ENCODE data around the gene KCNIP1. TPM values are rescaled to one million over a fixed set of nuclear protein-coding genes. Genes with fewer than 3 reads are reported as not detected.
A peak's percentile ranks its signal among the peaks of the same experiment; 100 is the strongest.

Gene KCNIP1
- total RNA-seq, 4 donors from 2014 or later = 4.8 to 9.2 (median 7.3) TPM; not detected in 1

DNA sequence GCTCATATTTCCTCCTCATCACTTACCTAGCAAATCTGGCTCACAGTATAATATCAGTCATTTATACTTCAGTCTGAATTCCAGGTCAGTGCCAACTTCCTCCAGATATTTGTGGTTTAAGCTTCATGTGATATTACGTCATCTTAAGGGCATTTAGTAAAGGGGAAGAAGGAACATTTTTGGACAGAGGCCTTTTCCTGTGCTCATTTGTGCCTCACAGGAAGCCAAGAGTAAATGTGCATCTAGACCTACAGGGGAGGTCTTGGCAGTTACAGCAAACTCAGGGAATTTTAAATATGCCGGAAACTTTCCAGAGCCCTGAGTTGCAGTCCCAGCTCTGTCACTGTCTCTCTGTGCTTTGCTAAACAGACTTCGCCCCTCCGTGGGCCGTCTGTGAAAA is 12.3 kb upstream of the KCNIP1 start:
- DNase-seq (ENCODE audit: low spot score in 2 of 2) = peak in 1 of 2 donors; percentile 33
- Histone ChIP-seq H3K9me3 (no peaks in the 10 kb centered on the region), H3K36me3 (no peaks in the 10 kb centered on the region), H3K27me3 (no peaks in the 10 kb centered on the region), H3K4me1 (peaks cover 0 to 28% (median 11%) of the 10 kb centered on the region in 4 donors), H3K4me3 (no peak overlapping the region), H3K27ac (peak overlapping the region in 2 of 4 donors; percentile 75 to 80)
- WGBS, 2 donors = 9 to 21% methylated on average over 5 of the region's 5 CpGs
- TF ChIP-seq, protein P1, sequence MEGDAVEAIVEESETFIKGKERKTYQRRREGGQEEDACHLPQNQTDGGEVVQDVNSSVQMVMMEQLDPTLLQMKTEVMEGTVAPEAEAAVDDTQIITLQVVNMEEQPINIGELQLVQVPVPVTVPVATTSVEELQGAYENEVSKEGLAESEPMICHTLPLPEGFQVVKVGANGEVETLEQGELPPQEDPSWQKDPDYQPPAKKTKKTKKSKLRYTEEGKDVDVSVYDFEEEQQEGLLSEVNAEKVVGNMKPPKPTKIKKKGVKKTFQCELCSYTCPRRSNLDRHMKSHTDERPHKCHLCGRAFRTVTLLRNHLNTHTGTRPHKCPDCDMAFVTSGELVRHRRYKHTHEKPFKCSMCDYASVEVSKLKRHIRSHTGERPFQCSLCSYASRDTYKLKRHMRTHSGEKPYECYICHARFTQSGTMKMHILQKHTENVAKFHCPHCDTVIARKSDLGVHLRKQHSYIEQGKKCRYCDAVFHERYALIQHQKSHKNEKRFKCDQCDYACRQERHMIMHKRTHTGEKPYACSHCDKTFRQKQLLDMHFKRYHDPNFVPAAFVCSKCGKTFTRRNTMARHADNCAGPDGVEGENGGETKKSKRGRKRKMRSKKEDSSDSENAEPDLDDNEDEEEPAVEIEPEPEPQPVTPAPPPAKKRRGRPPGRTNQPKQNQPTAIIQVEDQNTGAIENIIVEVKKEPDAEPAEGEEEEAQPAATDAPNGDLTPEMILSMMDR (IDR thresholded peaks at IDR 0.05) = no peak
- peak; percentile 56 to 76 for TF ChIP-seq EP300 (IDR thresholded peaks at IDR 0.05)
- TF ChIP-seq POLR2A (IDR thresholded peaks at IDR 0.05) = no peak

DNA sequence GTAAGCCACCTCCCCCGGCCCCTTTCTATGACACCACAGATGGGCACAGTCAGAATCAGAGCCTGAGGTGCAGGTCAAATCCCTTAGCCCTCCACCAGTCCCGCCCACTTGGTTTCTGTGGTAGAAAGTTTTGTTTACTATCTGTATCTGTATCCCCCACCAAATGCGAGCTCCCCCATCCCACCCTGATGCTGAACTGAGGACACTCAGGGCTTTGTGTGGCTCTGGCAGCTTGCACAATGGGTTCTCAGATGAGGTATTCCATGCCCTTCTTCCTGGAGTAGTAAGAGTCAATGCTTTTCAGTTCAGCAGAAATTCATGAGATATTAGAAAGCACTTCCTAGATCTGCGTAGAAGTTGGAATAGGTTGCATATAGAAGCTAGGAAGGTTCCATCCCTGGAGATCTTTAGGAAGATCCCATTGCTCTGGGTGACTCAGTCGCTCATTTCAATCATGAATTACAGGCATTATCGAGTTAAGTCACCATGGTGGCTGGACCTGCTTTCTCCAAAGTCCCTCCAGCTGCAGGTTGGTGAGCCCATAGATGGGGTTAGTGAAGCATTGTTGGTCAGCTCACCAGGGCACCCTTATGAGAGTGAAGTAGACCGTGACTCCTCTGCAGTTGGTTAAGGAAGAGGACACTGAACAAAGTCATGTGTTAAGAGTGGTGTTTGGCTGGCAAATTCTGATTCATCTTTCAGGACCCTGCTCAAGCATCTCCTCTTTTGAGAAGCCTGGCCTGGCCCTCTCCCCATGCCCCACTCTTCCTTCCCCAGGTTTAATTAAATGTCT is 10.6 kb upstream of the KCNIP1 start:
- no peak overlapping the region for H3K27ac ChIP-seq
- peaks cover 0 to 36% (median 11%) of the 10 kb centered on the region in 4 donors for H3K4me1 ChIP-seq
- H3K9me3 ChIP-seq = no peaks in the 10 kb centered on the region
- TF ChIP-seq, protein P1 (IDR thresholded peaks at IDR 0.05) = no peak
- TF ChIP-seq EP300 (IDR thresholded peaks at IDR 0.05) = no peak
- no peak for TF ChIP-seq POLR2A (IDR thresholded peaks at IDR 0.05)
- H3K27me3 ChIP-seq = no peaks in the 10 kb centered on the region
- H3K4me3 ChIP-seq = no peak overlapping the region
- no peak for DNase-seq (ENCODE audit: low spot score in 2 of 2)
- H3K36me3 ChIP-seq = no peaks in the 10 kb centered on the region
- WGBS, 2 donors = 68 to 87% methylated on average over 7 of the region's 7 CpGs

- Histone ChIP-seq H3K27ac (no peak overlapping the region), H3K36me3 (no peaks in the 10 kb centered on the region), H3K4me1 (peaks cover 0 to 36% (median 11%) of the 10 kb centered on the region in 4 donors), H3K27me3 (no peaks in the 10 kb centered on the region), H3K4me3 (no peak overlapping the region), H3K9me3 (no peaks in the 10 kb centered on the region)
- TF ChIP-seq POLR2A (IDR thresholded peaks at IDR 0.05) = no peak
- TF ChIP-seq, protein P1 (IDR thresholded peaks at IDR 0.05) = no peak
- no peak for TF ChIP-seq EP300 (IDR thresholded peaks at IDR 0.05)
- 69 to 77% methylated on average over 2 of the region's 2 CpGs for WGBS, 2 donors
- DNase-seq (ENCODE audit: low spot score in 2 of 2) = no peak
Observed at GRCh38 chr5:170494041-170494440, 9.8 kb upstream of the KCNIP1 start.

DNA sequence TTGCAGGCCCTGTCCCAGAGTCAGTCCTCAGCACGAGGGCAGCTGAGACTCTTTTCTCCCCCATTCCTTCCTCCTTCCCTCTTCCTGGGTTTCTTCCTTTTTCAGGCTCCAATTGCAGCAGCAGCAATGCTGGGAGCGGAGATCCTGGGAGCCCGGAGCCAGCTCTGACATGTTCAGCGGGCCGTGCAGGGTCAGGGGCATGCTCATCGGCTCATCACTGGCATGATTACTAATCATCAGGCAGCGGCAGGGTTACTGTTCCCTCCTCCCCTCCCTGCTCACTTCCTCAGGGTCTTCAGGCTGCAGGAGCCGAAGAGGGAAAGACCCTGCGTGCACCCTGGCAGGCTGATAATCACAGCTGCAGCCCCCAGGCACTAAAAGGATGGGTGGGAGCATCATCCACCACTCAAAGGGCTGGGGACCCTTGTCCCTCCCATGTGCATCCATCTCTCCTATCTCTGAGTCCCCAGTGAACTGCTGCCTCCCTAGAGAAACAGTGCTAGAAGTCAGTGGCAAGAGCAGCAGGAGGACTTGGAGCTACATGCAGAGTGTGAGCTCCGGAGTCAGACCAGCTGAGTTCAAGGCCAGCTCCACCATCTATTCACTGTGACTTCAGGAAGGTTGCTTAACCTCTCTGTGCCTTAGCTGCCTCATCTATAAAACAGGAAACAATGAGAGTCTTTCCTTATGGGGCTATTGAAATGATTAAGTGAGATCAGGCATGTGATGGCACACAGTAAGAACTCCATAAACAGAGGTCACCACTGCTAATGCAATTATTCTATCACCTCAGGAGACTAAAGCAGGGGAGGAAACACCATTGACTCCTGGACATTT is 7.8 kb upstream of the KCNIP1 start:
- Histone ChIP-seq H3K4me3 (no peak overlapping the region), H3K27ac (no peak overlapping the region), H3K36me3 (no peaks in the 10 kb centered on the region), H3K4me1 (peaks cover 0 to 31% (median 9%) of the 10 kb centered on the region in 4 donors), H3K9me3 (peaks cover 0 to 6% (median 0%) of the 10 kb centered on the region in 4 donors), H3K27me3 (no peaks in the 10 kb centered on the region)
- DNase-seq (ENCODE audit: low spot score in 2 of 2) = no peak
- 62 to 76% methylated on average over 10 of the region's 10 CpGs for WGBS, 2 donors
- TF ChIP-seq, protein P1 (IDR thresholded peaks at IDR 0.05) = no peak
- TF ChIP-seq POLR2A (IDR thresholded peaks at IDR 0.05) (no peak), EP300 (IDR thresholded peaks at IDR 0.05) (no peak)

- no peak overlapping the region for H3K4me3 ChIP-seq
- 85 to 89% methylated on average over 6 of the region's 6 CpGs for WGBS, 2 donors
- no peaks in the 10 kb centered on the region for H3K27me3 ChIP-seq
- H3K4me1 ChIP-seq = peaks cover 0 to 25% (median 6%) of the 10 kb centered on the region in 4 donors
- TF ChIP-seq, protein P1 (IDR thresholded peaks at IDR 0.05) = no peak
- TF ChIP-seq EP300 (IDR thresholded peaks at IDR 0.05) (no peak), POLR2A (IDR thresholded peaks at IDR 0.05) (no peak)
- H3K9me3 ChIP-seq = peaks cover 0 to 6% (median 0%) of the 10 kb centered on the region in 4 donors
- no peaks in the 10 kb centered on the region for H3K36me3 ChIP-seq
- H3K27ac ChIP-seq = no peak overlapping the region
- no peak for DNase-seq (ENCODE audit: low spot score in 2 of 2)
Observed at GRCh38 chr5:170496662-170497028, 7.2 kb upstream of the KCNIP1 start.

Measured in tibial nerve (tissue), 4 donors.